ENCODE results near the gene TMEM125. TPM values are rescaled to one million over a fixed set of nuclear protein-coding genes. Genes with fewer than 3 reads are reported as not detected.

TMEM125 gene
- total RNA-seq, 1 donor from 2014 or later = 0.73 TPM

GRCh38 chr1:43266881-43267280 lies 2.9 kb upstream of the TMEM125 start:
- H3F3A ChIP-seq (ENCODE audit: low read depth) = no peaks in the 10 kb centered on the region
- peaks cover 13% of the 10 kb centered on the region for H3K4me1 ChIP-seq
- TF ChIP-seq EZH2phosphoT487 (IDR thresholded peaks at IDR 0.05) (no peak), EZH2 (IDR thresholded peaks at IDR 0.05) (no peak)
- TF ChIP-seq, protein P1, sequence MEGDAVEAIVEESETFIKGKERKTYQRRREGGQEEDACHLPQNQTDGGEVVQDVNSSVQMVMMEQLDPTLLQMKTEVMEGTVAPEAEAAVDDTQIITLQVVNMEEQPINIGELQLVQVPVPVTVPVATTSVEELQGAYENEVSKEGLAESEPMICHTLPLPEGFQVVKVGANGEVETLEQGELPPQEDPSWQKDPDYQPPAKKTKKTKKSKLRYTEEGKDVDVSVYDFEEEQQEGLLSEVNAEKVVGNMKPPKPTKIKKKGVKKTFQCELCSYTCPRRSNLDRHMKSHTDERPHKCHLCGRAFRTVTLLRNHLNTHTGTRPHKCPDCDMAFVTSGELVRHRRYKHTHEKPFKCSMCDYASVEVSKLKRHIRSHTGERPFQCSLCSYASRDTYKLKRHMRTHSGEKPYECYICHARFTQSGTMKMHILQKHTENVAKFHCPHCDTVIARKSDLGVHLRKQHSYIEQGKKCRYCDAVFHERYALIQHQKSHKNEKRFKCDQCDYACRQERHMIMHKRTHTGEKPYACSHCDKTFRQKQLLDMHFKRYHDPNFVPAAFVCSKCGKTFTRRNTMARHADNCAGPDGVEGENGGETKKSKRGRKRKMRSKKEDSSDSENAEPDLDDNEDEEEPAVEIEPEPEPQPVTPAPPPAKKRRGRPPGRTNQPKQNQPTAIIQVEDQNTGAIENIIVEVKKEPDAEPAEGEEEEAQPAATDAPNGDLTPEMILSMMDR (IDR thresholded peaks at IDR 0.05) = no peak
- H3K27ac Mint-ChIP-seq = no peak overlapping the region
- H3K27me3 ChIP-seq = peaks cover 4% of the 10 kb centered on the region
- no peak overlapping the region for H2AFZ ChIP-seq (replicated peaks)
- peaks cover 6% of the 10 kb centered on the region for H3K36me3 Mint-ChIP-seq
- no peak overlapping the region for H3K4me3 ChIP-seq
- H4K20me1 ChIP-seq (ENCODE audit: low read depth) = no peaks in the 10 kb centered on the region
- H3K9me3 Mint-ChIP-seq = peaks cover 30% of the 10 kb centered on the region
- H3K27me3 Mint-ChIP-seq (ENCODE audit: insufficient read depth, low read depth) = peaks cover 15% of the 10 kb centered on the region
- no peaks in the 10 kb centered on the region for H3K36me3 ChIP-seq
- DNase-seq (ENCODE audit: low spot score) = no peak
- peaks cover 18% of the 10 kb centered on the region for H3K9me3 ChIP-seq (ENCODE audit: low read depth)
- no peak overlapping the region for H3K27ac ChIP-seq
- H3K79me2 ChIP-seq (ENCODE audit: low read depth) = no peaks in the 10 kb centered on the region
- H3K4me3 Mint-ChIP-seq = no peak overlapping the region
- peaks cover 3% of the 10 kb centered on the region for H3K4me1 Mint-ChIP-seq
- no peak overlapping the region for H3K4me2 ChIP-seq
- H3K9ac ChIP-seq = no peak overlapping the region

DNA sequence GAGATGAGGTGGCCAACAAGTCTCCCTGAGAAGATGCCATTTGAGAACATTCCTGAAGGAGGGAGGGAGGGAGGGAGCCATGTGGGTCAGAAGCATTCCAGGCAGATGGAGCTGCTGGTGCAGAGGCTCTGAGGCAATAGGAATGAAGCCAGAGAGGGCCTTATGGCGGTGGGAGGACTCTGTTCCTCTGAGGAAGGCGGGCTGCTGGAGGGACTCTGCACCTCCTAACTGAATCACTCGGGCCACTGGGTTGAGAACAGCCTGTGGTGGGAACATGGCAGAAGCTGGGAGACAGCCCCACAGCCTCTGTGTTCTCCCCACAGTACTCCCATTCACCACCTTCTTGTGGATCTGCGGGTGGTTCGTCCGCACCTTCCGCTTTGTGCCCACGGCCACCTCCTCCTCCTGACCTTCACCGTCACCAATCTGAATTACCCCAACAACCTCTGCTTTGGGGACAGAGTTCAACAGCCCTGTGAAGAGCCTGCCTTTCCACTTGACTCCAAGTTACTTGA lies 2.4 kb upstream of the TMEM125 start:
- H3F3A ChIP-seq (ENCODE audit: low read depth) = no peaks in the 10 kb centered on the region
- no peaks in the 10 kb centered on the region for H3K79me2 ChIP-seq (ENCODE audit: low read depth)
- no peak overlapping the region for H2AFZ ChIP-seq (replicated peaks)
- H3K4me3 ChIP-seq = no peak overlapping the region
- H3K4me2 ChIP-seq = no peak overlapping the region
- Mint-ChIP-seq H3K4me3 (no peak overlapping the region), H3K27ac (no peak overlapping the region), H3K36me3 (peaks cover 6% of the 10 kb centered on the region), H3K4me1 (peaks cover 3% of the 10 kb centered on the region), H3K27me3 (ENCODE audit: insufficient read depth, low read depth) (peaks cover 16% of the 10 kb centered on the region), H3K9me3 (peaks cover 25% of the 10 kb centered on the region)
- H4K20me1 ChIP-seq (ENCODE audit: low read depth) = no peaks in the 10 kb centered on the region
- no peaks in the 10 kb centered on the region for H3K36me3 ChIP-seq
- H3K27me3 ChIP-seq = peaks cover 4% of the 10 kb centered on the region
- H3K4me1 ChIP-seq = peaks cover 13% of the 10 kb centered on the region
- H3K27ac ChIP-seq = no peak overlapping the region
- peaks cover 13% of the 10 kb centered on the region for H3K9me3 ChIP-seq (ENCODE audit: low read depth)
- DNase-seq (ENCODE audit: low spot score) = no peak
- H3K9ac ChIP-seq = no peak overlapping the region
- TF ChIP-seq, protein P1 (IDR thresholded peaks at IDR 0.05) = no peak
- TF ChIP-seq EZH2 (IDR thresholded peaks at IDR 0.05) (no peak), EZH2phosphoT487 (IDR thresholded peaks at IDR 0.05) (no peak)

GRCh38 chr1:43267818-43268425 lies 1.9 kb upstream of the TMEM125 start:
- no peak overlapping the region for H3K4me2 ChIP-seq
- H3K27ac ChIP-seq = no peak overlapping the region
- peaks cover 19% of the 10 kb centered on the region for H3K9me3 Mint-ChIP-seq
- no peak for DNase-seq (ENCODE audit: low spot score)
- H3K4me1 Mint-ChIP-seq = peaks cover 3% of the 10 kb centered on the region
- no peak overlapping the region for H3K27ac Mint-ChIP-seq
- H3K9ac ChIP-seq = no peak overlapping the region
- peaks cover 6% of the 10 kb centered on the region for H3K36me3 Mint-ChIP-seq
- H3K36me3 ChIP-seq = no peaks in the 10 kb centered on the region
- H3K9me3 ChIP-seq (ENCODE audit: low read depth) = peaks cover 10% of the 10 kb centered on the region
- H3K4me3 ChIP-seq = no peak overlapping the region
- TF ChIP-seq EZH2 (IDR thresholded peaks at IDR 0.05) (no peak), EZH2phosphoT487 (IDR thresholded peaks at IDR 0.05) (no peak)
- TF ChIP-seq, protein P1 (IDR thresholded peaks at IDR 0.05) = no peak
- no peak overlapping the region for H2AFZ ChIP-seq (replicated peaks)
- H4K20me1 ChIP-seq (ENCODE audit: low read depth) = no peaks in the 10 kb centered on the region
- H3F3A ChIP-seq (ENCODE audit: low read depth) = no peaks in the 10 kb centered on the region
- H3K27me3 Mint-ChIP-seq (ENCODE audit: insufficient read depth, low read depth) = peaks cover 16% of the 10 kb centered on the region
- H3K4me3 Mint-ChIP-seq = no peak overlapping the region
- H3K79me2 ChIP-seq (ENCODE audit: low read depth) = no peaks in the 10 kb centered on the region
- H3K4me1 ChIP-seq = peaks cover 13% of the 10 kb centered on the region
- H3K27me3 ChIP-seq = peaks cover 4% of the 10 kb centered on the region
